Tibial nerve (tissue), 4 donors: ENCODE measurements around the gene TCEAL3.

ENCODE experiments used
- CTCF ChIP-seq, 5 experiments: fragments of 200-600 bp in 3 of 5; fragments of 450-650 bp in 2 of 5; sonication (generic) in 3 of 5; IDR thresholded peaks; one replicate each; pipeline ENCODE4 v1.5.1; 2016 to 2019; ENCODE audit warnings: antibody characterized with exemption in 5 of 5, mild to moderate bottlenecking in 3 of 5, moderate library complexity in 2 of 5
- EP300 ChIP-seq, 2 donors: sonication (generic); formaldehyde crosslinking; IDR thresholded peaks; one replicate each; pipeline ENCODE4 v1.6.1; 2017; ENCODE audit warnings: antibody characterized with exemption in 2 of 2, mild to moderate bottlenecking in 1 of 2
- POLR2A ChIP-seq, 2 donors: fragments of 450-650 bp; IDR thresholded peaks; one replicate each; pipeline ENCODE4 v1.6.1; 2017; ENCODE audit warnings: antibody characterized with exemption in 2 of 2, mild to moderate bottlenecking in 2 of 2, moderate library complexity in 2 of 2

GRCh38 chrX:103586659-103587058, 21.1 kb upstream of the TCEAL3 start:
- TF ChIP-seq CTCF (IDR thresholded peaks at IDR 0.05): no peak
- no peak for TF ChIP-seq EP300 (IDR thresholded peaks at IDR 0.05)
- TF ChIP-seq POLR2A (IDR thresholded peaks at IDR 0.05): no peak
